OCI-LY1 (cell line): Measurements from ENCODE around the gene CDKN2B-AS1.
"Not testable (repeated sequence)": the region's sequence is repeated elsewhere in the genome, so short reads cannot be mapped to it uniquely, and the experiment has no call there.

Source experiments
- H2AFZ ChIP-seq: fragments of 200-600 bp; sonication (generic), shearing (Covaris generic); 2 replicates; pipeline ENCODE4 v1.6.0; 2014; ENCODE audit warnings: antibody characterized with exemption, mild to moderate bottlenecking, low read length
- H3F3A ChIP-seq: fragments of 200-600 bp; sonication (generic), shearing (Covaris generic); 2 replicates; pipeline ENCODE4 v1.6.0; 2014; ENCODE audit warnings: mild to moderate bottlenecking, antibody characterized with exemption, low read length, moderate library complexity; ENCODE audit not compliant: insufficient read depth
- H3K27ac ChIP-seq: fragments of 200-600 bp; sonication (generic); 2 replicates; pipeline ENCODE4 v1.5.1; 2014; ENCODE audit warnings: low read length, mixed run types, mild to moderate bottlenecking, low read depth; ENCODE audit not compliant: poor library complexity, severe bottlenecking
- H3K27me3 ChIP-seq: fragments of 200-600 bp; sonication (generic); 2 replicates; pipeline ENCODE4 v1.6.0; 2014; ENCODE audit warnings: antibody characterized with exemption, mild to moderate bottlenecking, low read length, moderate library complexity; ENCODE audit not compliant: insufficient read depth
- H3K36me3 ChIP-seq: fragments of 200-600 bp; sonication (generic); 2 replicates; pipeline ENCODE4 v1.6.1; 2014; ENCODE audit warnings: mild to moderate bottlenecking, antibody characterized with exemption, low read length, moderate library complexity, mixed read lengths; ENCODE audit not compliant: insufficient read depth
- H3K4me1 ChIP-seq: fragments of 200-600 bp; sonication (generic); 2 replicates; pipeline ENCODE4 v1.5.1; 2014; ENCODE audit warnings: mild to moderate bottlenecking, low read length, moderate library complexity; ENCODE audit not compliant: insufficient read depth, severe bottlenecking
- H3K4me2 ChIP-seq: fragments of 200-600 bp; sonication (generic), shearing (Covaris generic); 2 replicates; pipeline ENCODE4 v1.6.1; 2014; ENCODE audit warnings: low read length
- H3K4me3 ChIP-seq: fragments of 200-600 bp; sonication (generic); 2 replicates; pipeline ENCODE4 v1.5.1; 2014; ENCODE audit warnings: low read length, low read depth, mild to moderate bottlenecking, mixed read lengths; ENCODE audit not compliant: poor library complexity, severe bottlenecking
- H3K79me2 ChIP-seq: fragments of 200-600 bp; shearing (Covaris generic); 2 replicates; pipeline ENCODE4 v1.6.1; 2016; ENCODE audit warnings: mixed run types, low read length, mixed read lengths; ENCODE audit not compliant: insufficient read depth
- H3K9ac ChIP-seq: fragments of 200-600 bp; sonication (generic), shearing (Covaris generic); 2 replicates; pipeline ENCODE4 v1.6.1; 2014; ENCODE audit warnings: mild to moderate bottlenecking, low read length, mixed read lengths
- H3K9me2 ChIP-seq: fragments of 200-600 bp; sonication (generic), shearing (Covaris generic); 2 replicates; pipeline ENCODE4 v1.6.1; 2014; ENCODE audit warnings: low read depth, mild to moderate bottlenecking, low read length, mixed read lengths
- H3K9me3 ChIP-seq: fragments of 200-600 bp; shearing (Covaris generic); 2 replicates; pipeline ENCODE4 v1.6.1; 2014; ENCODE audit warnings: low read length, mixed read lengths
- H4K20me1 ChIP-seq: fragments of 200-600 bp; sonication (generic), shearing (Covaris generic); 2 replicates; pipeline ENCODE4 v1.6.0; 2016; ENCODE audit warnings: mild to moderate bottlenecking, low read length; ENCODE audit not compliant: insufficient read depth
- EZH2 ChIP-seq: fragments of 200-600 bp; sonication (generic), shearing (Covaris generic); IDR thresholded peaks from 2 replicates; pipeline ENCODE4 v1.8.0; 2017; ENCODE audit warnings: borderline replicate concordance, mixed run types, mild to moderate bottlenecking, antibody characterized with exemption, low read length, moderate library complexity, mixed read lengths
- TF ChIP-seq, protein P1 (sequence below): fragments of 200-600 bp; sonication (generic), shearing (Covaris generic); IDR thresholded peaks from 2 replicates; pipeline ENCODE4 v1.5.1; 2017; ENCODE audit warnings: mild to moderate bottlenecking, antibody characterized with exemption, low read length, moderate library complexity, mixed read lengths

Gene CDKN2B-AS1

GRCh38 chr9:21994556-21995005 lies at the start of gene CDKN2B-AS1:
TSS of gene CDKN2B-AS1 (plus strand) at chr9:21994791.
- Histone ChIP-seq H4K20me1 (no peaks in the 10 kb centered on the region), H3K9ac (peak within 1 kb of the TSS; percentile 96), H3K27me3 (no peaks in the 10 kb centered on the region), H3K4me2 (peak within 1 kb of the TSS; percentile 80), H3K9me2 (no peaks in the 10 kb centered on the region), H3K4me3 (peak within 1 kb of the TSS; percentile 85), H3K27ac (peak within 1 kb of the TSS; percentile 98), H2AFZ (no peak within 1 kb of the TSS), H3K36me3 (peaks cover 30% of the 10 kb centered on the region), H3F3A (no peaks in the 10 kb centered on the region), H3K79me2 (peaks cover 54% of the 10 kb centered on the region), H3K9me3 (no peaks in the 10 kb centered on the region; the same call in 1 of the 2 replicates), H3K4me1 (peaks cover 29% of the 10 kb centered on the region)
- TF ChIP-seq, protein P1, sequence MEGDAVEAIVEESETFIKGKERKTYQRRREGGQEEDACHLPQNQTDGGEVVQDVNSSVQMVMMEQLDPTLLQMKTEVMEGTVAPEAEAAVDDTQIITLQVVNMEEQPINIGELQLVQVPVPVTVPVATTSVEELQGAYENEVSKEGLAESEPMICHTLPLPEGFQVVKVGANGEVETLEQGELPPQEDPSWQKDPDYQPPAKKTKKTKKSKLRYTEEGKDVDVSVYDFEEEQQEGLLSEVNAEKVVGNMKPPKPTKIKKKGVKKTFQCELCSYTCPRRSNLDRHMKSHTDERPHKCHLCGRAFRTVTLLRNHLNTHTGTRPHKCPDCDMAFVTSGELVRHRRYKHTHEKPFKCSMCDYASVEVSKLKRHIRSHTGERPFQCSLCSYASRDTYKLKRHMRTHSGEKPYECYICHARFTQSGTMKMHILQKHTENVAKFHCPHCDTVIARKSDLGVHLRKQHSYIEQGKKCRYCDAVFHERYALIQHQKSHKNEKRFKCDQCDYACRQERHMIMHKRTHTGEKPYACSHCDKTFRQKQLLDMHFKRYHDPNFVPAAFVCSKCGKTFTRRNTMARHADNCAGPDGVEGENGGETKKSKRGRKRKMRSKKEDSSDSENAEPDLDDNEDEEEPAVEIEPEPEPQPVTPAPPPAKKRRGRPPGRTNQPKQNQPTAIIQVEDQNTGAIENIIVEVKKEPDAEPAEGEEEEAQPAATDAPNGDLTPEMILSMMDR, result no peak
- no peak for TF ChIP-seq EZH2

DNA sequence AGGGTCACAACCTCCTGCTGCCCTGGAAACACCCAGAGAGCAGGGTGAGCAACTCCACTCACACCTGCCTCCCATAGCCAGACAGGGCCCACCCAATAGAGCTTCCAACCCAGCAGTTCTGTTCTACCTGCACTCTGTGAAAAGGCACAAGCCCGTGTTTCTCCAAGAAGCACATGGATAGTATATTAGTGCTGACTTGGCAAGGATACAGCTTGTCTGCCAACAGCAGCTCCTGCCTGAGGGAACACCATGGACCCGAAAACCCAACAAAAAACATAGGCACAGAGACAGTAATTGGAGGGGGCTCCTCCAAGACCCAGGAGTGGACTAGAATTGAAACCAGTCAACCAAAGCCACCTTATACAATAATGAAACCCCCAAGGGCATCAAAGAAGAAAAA lies 49.0 kb upstream of the CDKN2B-AS1 start:
- no peaks in the 10 kb centered on the region for H3K9me3 ChIP-seq
- H4K20me1 ChIP-seq, result no peaks in the 10 kb centered on the region
- no peak overlapping the region for H3K4me3 ChIP-seq
- H3K4me1 ChIP-seq, result no peaks in the 10 kb centered on the region
- H2AFZ ChIP-seq, result no peak overlapping the region
- H3K27ac ChIP-seq, result no peak overlapping the region
- H3K4me2 ChIP-seq, result no peak overlapping the region
- H3F3A ChIP-seq, result no peaks in the 10 kb centered on the region
- H3K36me3 ChIP-seq, result no peaks in the 10 kb centered on the region
- H3K27me3 ChIP-seq, result no peaks in the 10 kb centered on the region
- H3K9ac ChIP-seq, result no peak overlapping the region
- TF ChIP-seq EZH2, result no peak
- TF ChIP-seq, protein P1, result no peak
- no peaks in the 10 kb centered on the region for H3K9me2 ChIP-seq
- H3K79me2 ChIP-seq, result no peaks in the 10 kb centered on the region

DNA sequence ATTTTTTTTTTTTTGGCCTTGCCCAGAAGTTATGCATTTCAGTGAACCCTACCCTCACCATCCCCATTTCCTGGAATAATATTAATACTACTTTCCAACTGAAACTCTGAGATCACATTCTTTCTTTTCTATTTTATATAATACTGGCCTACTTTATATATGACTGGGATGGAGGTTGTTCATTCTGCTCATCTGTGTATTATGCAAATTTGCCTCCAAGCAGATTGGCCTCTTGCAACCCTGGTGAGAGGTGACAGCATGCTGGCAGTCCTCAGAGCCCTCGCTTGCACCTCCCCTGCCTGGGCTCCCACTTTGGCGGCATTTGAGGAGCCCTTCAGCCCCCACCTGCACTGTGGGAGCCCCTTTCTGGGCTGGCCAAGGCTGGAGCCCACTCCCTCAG lies 35.8 kb upstream of the CDKN2B-AS1 start:
- Histone ChIP-seq H2AFZ (no peak overlapping the region), H3K9me2 (no peaks in the 10 kb centered on the region), H4K20me1 (no peaks in the 10 kb centered on the region), H3K79me2 (no peaks in the 10 kb centered on the region), H3K9ac (no peak overlapping the region), H3K4me3 (no peak overlapping the region), H3K9me3 (no peaks in the 10 kb centered on the region; the same call in 1 of the 2 replicates), H3K36me3 (no peaks in the 10 kb centered on the region), H3F3A (no peaks in the 10 kb centered on the region), H3K27me3 (no peaks in the 10 kb centered on the region), H3K4me2 (no peak overlapping the region), H3K4me1 (no peaks in the 10 kb centered on the region), H3K27ac (no peak overlapping the region)
- no peak for TF ChIP-seq EZH2
- TF ChIP-seq, protein P1, result no peak

GRCh38 chr9:21959268-21959667 lies 35.3 kb upstream of the CDKN2B-AS1 start:
- not testable (repeated sequence) for H3K27me3 ChIP-seq, H3K27ac ChIP-seq, H3K4me1 ChIP-seq, H3K79me2 ChIP-seq, H3K9ac ChIP-seq, H4K20me1 ChIP-seq, H2AFZ ChIP-seq, H3K4me3 ChIP-seq, H3K9me2 ChIP-seq, H3K9me3 ChIP-seq, H3K36me3 ChIP-seq, H3F3A ChIP-seq, H3K4me2 ChIP-seq
